ENCODE data around the gene VSTM2L. TPM values are rescaled to one million over a fixed set of nuclear protein-coding genes. Genes with fewer than 3 reads are reported as not detected.

Gene VSTM2L
- total RNA-seq, 2 donors from 2014 or later, result 1.4 to 2.9 TPM

DNA sequence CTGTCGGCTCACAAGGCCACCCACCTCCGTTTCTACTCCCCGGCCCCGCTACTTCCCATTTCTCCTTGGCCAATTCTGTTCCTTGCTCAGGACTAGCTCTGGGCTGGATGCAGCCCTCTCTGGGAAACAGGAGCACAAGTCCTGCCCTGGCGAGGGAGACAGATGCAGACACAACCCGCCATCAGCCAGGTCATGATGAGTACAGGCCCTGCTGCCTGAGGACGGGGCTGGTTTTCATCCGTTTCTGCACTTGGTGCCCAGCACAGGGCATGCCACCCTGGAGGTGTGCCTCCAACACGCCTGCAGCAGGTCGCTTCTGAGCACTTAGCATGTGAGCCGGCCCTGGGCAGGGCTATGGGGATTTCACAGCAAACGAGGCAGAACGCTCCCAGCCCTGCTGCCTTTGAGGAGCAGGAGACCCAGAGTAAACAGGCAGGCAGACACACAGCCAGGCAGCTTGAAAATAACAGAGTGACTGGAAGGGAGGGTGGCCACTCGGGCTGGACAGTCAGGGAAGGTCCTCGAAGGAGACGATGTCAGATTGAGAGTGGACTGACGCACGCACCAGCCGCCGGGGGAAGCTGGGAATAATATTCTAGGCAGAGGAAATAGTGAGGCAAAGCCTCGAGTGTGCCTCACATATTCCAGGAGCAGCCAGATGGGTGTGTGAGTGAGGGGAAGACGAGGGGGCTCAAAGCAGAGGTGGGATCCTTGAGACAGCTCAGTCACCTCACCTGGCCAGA, 21.2 kb upstream of the VSTM2L start:
- H3K27ac ChIP-seq (ENCODE audit: low read depth, low read length), result peak overlapping the region; percentile 32
- H3K36me3 ChIP-seq (ENCODE audit: control insufficient read depth, insufficient read depth, low read length), result no peaks in the 10 kb centered on the region
- H3K4me1 Mint-ChIP-seq, result no peaks in the 10 kb centered on the region
- peak overlapping the region; percentile 65 for H3K27ac Mint-ChIP-seq
- H3K36me3 Mint-ChIP-seq (ENCODE audit: low read depth), result no peaks in the 10 kb centered on the region
- H3K4me3 Mint-ChIP-seq, result no peak overlapping the region
- no peaks in the 10 kb centered on the region for H3K9me3 ChIP-seq (ENCODE audit: control insufficient read depth, low read length)
- DNase-seq, result no peak
- peaks cover 3% of the 10 kb centered on the region for H3K27me3 Mint-ChIP-seq (ENCODE audit: insufficient read depth)
- no peaks in the 10 kb centered on the region for H3K27me3 ChIP-seq (ENCODE audit: control insufficient read depth, insufficient read depth, low read length, poor library complexity, severe bottlenecking)
- no peaks in the 10 kb centered on the region for H3K9me3 Mint-ChIP-seq
- H3K9ac ChIP-seq (ENCODE audit: extremely low read depth, low read length, poor library complexity, severe bottlenecking), result no peak overlapping the region
- WGBS, 2 experiments (ENCODE audit: insufficient coverage in 1 of 2, insufficient read length in 1 of 2), result 88 to 91% methylated on average over 17 to 22 of the region's 22 CpGs
- H3K4me1 ChIP-seq (ENCODE audit: control insufficient read depth, insufficient read depth, low read length), result no peaks in the 10 kb centered on the region
- TF ChIP-seq, protein P1, sequence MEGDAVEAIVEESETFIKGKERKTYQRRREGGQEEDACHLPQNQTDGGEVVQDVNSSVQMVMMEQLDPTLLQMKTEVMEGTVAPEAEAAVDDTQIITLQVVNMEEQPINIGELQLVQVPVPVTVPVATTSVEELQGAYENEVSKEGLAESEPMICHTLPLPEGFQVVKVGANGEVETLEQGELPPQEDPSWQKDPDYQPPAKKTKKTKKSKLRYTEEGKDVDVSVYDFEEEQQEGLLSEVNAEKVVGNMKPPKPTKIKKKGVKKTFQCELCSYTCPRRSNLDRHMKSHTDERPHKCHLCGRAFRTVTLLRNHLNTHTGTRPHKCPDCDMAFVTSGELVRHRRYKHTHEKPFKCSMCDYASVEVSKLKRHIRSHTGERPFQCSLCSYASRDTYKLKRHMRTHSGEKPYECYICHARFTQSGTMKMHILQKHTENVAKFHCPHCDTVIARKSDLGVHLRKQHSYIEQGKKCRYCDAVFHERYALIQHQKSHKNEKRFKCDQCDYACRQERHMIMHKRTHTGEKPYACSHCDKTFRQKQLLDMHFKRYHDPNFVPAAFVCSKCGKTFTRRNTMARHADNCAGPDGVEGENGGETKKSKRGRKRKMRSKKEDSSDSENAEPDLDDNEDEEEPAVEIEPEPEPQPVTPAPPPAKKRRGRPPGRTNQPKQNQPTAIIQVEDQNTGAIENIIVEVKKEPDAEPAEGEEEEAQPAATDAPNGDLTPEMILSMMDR (conservative IDR thresholded peaks at IDR 0.05), result no peak
- H3K4me3 ChIP-seq (ENCODE audit: low read length), result no peak overlapping the region

DNA sequence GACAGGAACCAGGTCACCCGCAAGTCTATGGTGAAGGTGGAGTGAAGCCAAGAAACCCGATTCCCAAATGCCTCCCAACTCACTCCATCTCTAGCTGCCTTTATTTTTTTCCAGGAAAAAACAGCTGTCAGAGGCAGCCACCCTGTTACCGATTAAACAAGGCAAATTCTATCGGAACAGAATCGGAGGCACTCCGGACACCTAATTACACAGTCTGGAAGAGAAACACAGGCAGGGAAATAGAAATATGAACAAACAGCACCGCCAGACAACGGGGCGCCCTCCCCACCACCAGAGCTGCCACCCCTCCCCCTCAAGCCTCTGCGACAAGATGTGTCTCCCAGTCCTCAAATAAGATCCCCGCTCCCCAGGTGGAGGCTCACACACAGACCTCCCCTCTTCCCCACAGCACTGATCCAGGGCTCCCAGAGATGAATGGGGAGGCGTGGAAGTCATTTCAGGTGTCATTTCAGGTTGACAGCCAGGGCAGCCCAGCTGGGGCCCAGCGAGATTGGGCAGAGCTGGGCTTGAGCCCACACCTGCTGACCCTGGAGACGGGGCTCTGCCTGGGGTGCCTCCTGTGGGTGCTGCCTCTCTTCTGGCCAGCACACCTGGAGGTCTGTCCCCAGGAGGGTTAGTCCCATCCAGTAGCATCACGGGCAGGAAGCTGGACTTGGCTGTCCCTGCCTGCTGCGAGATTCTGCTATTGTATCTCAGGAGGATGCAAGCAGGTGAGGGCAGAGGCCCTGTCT, 19.8 kb upstream of the VSTM2L start:
- Mint-ChIP-seq H3K4me1 (no peaks in the 10 kb centered on the region), H3K27me3 (ENCODE audit: insufficient read depth) (peaks cover 3% of the 10 kb centered on the region), H3K36me3 (ENCODE audit: low read depth) (no peaks in the 10 kb centered on the region), H3K4me3 (no peak overlapping the region), H3K9me3 (no peaks in the 10 kb centered on the region), H3K27ac (no peak overlapping the region)
- DNase-seq, result no peak
- 92 to 94% methylated on average over 9 to 16 of the region's 16 CpGs for WGBS, 2 experiments (ENCODE audit: insufficient coverage in 1 of 2, insufficient read length in 1 of 2)
- H3K9ac ChIP-seq (ENCODE audit: extremely low read depth, low read length, poor library complexity, severe bottlenecking), result no peak overlapping the region
- H3K4me1 ChIP-seq (ENCODE audit: control insufficient read depth, insufficient read depth, low read length), result no peaks in the 10 kb centered on the region
- H3K9me3 ChIP-seq (ENCODE audit: control insufficient read depth, low read length), result no peaks in the 10 kb centered on the region
- H3K36me3 ChIP-seq (ENCODE audit: control insufficient read depth, insufficient read depth, low read length), result no peaks in the 10 kb centered on the region
- H3K27ac ChIP-seq (ENCODE audit: low read depth, low read length), result no peak overlapping the region
- no peak overlapping the region for H3K4me3 ChIP-seq (ENCODE audit: low read length)
- TF ChIP-seq, protein P1 (conservative IDR thresholded peaks at IDR 0.05), result no peak
- H3K27me3 ChIP-seq (ENCODE audit: control insufficient read depth, insufficient read depth, low read length, poor library complexity, severe bottlenecking), result no peaks in the 10 kb centered on the region

DNA sequence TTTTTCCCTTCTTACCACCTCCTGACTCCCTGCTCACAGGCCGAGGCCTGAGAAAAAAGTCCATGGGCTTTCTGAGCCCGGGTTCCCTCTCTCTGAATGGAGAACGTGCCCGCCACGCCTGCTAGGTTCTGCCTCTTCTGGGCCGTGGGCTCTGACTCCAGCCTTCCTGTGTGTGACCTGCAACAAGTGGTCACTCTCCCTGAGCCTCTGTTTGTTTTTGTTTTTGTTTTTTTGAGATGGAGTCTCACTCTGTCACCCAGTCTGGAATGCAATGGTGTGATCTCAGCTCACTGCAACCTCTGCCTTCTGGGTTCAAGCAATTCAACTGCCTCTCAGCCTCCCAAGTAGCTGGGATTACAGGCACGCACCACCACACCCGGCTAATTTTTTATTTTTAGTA, 17.9 kb upstream of the VSTM2L start:
- no peak overlapping the region for H3K9ac ChIP-seq (ENCODE audit: extremely low read depth, low read length, poor library complexity, severe bottlenecking)
- no peaks in the 10 kb centered on the region for H3K9me3 Mint-ChIP-seq
- peaks cover 3% of the 10 kb centered on the region for H3K27me3 Mint-ChIP-seq (ENCODE audit: insufficient read depth)
- no peaks in the 10 kb centered on the region for H3K4me1 Mint-ChIP-seq
- peak overlapping the region; percentile 46 for H3K27ac Mint-ChIP-seq
- no peaks in the 10 kb centered on the region for H3K9me3 ChIP-seq (ENCODE audit: control insufficient read depth, low read length)
- no peaks in the 10 kb centered on the region for H3K4me1 ChIP-seq (ENCODE audit: control insufficient read depth, insufficient read depth, low read length)
- TF ChIP-seq, protein P1 (conservative IDR thresholded peaks at IDR 0.05), result no peak
- 91 to 96% methylated on average over 6 to 8 of the region's 8 CpGs for WGBS, 2 experiments (ENCODE audit: insufficient coverage in 1 of 2, insufficient read length in 1 of 2)
- H3K27ac ChIP-seq (ENCODE audit: low read depth, low read length), result no peak overlapping the region
- no peak overlapping the region for H3K4me3 ChIP-seq (ENCODE audit: low read length)
- H3K4me3 Mint-ChIP-seq, result no peak overlapping the region
- no peaks in the 10 kb centered on the region for H3K36me3 ChIP-seq (ENCODE audit: control insufficient read depth, insufficient read depth, low read length)
- no peak for DNase-seq
- H3K27me3 ChIP-seq (ENCODE audit: control insufficient read depth, insufficient read depth, low read length, poor library complexity, severe bottlenecking), result no peaks in the 10 kb centered on the region
- no peaks in the 10 kb centered on the region for H3K36me3 Mint-ChIP-seq (ENCODE audit: low read depth)
